GM12891 (cell line): Measurements from ENCODE around the gene HOXD11.

Experiments used
- POLR2A ChIP-seq: IDR thresholded peaks from 2 replicates; pipeline ENCODE4 v1.6.1; 2011; ENCODE audit warnings: low read depth, low read length, control low read depth
- POLR2AphosphoS5 ChIP-seq: IDR thresholded peaks from 2 replicates; pipeline ENCODE4 v1.6.1; 2011; ENCODE audit warnings: low read depth, low read length, control low read depth
- TAF1 ChIP-seq: IDR thresholded peaks from 2 replicates; pipeline ENCODE4 v1.6.1; 2011; ENCODE audit warnings: low read depth, low read length, control low read depth

DNA sequence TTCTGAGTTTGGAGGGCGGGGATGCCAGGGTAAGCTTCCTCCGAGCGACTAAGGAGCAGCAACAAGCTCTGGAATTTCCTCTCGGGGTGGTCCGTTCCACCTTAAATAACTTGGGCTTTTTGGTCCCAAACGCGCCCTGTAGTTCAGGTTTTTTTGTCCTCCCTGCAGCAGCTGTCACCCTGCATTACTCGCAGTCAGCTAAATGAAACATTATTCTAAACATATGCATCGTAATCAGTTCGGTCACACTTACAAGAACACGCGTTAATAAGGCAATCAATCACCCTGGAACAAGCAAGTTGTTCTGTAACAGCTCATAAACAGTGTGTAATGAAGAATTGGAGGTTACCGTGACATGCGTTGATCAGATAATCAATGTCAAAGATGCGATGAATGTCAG lies 31.6 kb upstream of the HOXD11 start:
- TF ChIP-seq POLR2A (no peak), TAF1 (no peak), POLR2AphosphoS5 (no peak)
